ENCODE results near the gene RND1. TPM values are rescaled to one million over a fixed set of nuclear protein-coding genes. Genes with fewer than 3 reads are reported as not detected.

Gene RND1
- polyA plus RNA-seq, 12 donors, result 0.32 to 1.3 (median 0.58) TPM; not detected in 2

GRCh38 chr12:48828293-48828692 lies 37.4 kb downstream of the RND1 start:
- no peak for DNase-seq

- DNase-seq, result no peak
Measured at GRCh38 chr12:48827513-48828096, 38.1 kb downstream of the RND1 start.

DNA sequence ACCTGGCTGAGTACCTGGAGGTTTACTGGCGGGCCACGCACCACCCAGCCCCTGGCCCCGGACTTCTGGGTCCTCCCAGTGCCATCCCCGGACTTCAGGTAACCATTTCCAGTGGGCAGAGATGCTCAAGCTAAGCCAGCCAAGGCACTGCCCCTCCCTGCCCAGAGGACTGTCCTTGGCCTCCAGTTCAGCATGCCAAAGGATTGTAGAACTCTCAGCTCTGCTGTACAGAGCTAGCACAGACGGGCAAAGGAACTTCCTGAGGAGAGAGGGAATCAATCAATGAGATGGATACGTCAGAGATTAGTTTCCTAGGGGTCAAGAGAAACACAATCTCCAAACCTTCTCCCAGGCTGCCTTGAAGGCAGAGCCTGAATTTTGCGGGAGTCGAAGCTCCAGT lies 38.6 kb downstream of the RND1 start:
- DNase-seq, result no peak

DNA sequence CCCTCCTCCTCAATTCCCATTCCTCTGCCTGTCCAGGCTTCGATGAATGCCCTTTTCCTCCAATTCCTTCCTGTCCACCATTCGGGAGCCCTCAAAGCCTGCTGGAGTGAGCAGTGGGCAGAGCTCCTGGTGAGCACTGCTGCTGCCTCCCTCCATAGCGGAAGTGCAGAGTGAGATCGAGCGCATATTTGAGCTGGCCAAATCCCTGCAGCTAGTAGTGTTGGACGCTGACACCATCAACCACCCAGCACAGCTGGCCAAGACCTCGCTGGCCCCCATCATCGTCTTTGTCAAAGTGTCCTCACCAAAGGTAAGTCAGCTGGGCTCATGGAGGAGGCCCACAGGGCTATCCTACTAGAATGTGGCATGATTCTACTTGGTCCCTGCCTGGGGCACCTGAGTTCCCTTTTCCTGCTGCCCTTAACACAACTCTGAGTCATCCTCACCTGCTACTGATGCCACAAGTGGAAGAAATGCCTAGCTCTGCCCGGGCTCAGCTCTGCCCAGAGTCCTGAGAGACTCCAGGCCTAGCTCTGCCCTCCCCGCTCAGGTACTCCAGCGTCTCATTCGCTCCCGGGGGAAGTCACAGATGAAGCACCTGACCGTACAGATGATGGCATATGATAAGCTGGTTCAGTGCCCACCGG lies 39.3 kb downstream of the RND1 start:
- DNase-seq, result no peak

GRCh38 chr12:48824905-48825304 lies 40.8 kb downstream of the RND1 start:
- DNase-seq, result no peak

- DNase-seq, result no peak
Measured at GRCh38 chr12:48824112-48824511, 41.6 kb downstream of the RND1 start.

- DNase-seq, result no peak
Measured at GRCh38 chr12:48823281-48823680, 42.4 kb downstream of the RND1 start.

DNA sequence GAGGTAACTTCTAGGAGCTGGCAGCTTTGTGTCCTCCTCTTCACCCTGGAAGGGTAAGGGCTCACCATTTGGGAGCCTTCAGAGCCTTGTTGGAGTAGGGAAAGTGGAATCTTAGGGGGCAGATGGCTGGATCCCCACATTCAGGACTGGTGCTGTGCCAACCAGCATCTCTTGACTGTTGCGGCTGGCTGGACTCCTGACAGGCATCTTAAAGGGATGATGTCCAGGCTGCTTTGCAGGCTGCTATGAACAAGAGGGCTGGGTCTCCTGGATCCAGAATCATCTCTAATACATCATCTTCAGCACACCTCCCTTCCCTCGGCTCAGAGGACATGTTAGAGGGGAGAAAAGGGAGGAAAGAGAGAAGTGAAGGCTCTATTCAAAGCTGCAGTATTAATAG lies 43.0 kb downstream of the RND1 start:
- DNase-seq, result no peak

DNA sequence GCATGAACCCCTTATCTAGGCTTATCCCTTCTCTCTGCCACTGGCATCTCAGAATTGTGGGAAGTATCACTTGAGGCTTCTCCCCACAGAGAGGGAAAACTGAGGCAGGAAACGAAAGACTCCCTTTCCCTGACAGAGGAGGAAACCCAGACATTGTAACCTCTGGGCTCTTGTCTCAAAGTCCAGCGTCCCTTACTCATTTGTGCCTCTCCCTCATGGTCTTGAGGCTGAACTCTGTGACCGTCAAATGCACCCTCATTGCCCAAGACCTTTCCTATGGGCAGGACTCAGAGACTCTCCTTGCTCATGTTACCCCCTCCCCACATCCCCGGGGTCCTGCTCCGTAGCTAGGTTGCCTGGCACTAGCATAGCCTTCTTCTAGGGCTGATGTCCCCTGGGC lies 43.5 kb downstream of the RND1 start:
- DNase-seq, result no peak

GRCh38 chr12:48819986-48820725 lies 45.5 kb downstream of the RND1 start:
- no peak for DNase-seq

DNA sequence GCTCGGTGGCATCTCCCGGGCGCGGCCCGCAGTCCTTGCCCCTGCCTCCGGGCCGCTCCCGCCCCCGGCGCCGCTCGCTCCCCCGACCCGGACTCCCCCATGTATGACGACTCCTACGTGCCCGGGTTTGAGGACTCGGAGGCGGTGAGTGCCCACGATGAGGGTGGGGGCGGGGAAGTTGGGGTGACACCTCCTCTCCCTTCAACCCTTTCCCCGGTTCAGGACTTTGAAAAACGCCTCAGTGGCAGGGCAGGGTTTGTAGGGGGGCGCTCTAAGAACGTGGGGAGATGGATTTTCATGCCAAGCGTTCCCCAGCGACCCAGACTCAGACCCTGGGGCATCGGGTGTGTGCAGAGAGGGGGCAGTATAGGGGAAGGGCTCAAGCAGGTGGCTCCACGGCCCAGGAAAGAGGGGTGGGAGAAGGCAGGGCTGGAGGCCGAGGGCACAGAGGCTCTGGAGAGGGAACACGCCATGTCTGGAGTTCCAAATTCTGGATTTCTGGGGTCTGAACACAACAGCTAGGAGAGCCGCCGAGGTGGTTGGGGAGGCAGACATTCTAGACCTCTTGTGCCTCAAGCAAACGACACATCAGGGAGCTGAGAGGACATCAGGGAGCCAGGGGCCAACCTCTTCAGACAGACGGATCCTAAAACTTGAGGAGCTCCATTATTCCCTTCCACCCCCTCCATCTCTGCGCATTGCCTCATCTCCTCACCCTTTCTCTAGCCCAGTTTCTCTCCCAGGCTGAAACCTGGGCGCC lies 46.7 kb downstream of the RND1 start:
- no peak for DNase-seq

DNA sequence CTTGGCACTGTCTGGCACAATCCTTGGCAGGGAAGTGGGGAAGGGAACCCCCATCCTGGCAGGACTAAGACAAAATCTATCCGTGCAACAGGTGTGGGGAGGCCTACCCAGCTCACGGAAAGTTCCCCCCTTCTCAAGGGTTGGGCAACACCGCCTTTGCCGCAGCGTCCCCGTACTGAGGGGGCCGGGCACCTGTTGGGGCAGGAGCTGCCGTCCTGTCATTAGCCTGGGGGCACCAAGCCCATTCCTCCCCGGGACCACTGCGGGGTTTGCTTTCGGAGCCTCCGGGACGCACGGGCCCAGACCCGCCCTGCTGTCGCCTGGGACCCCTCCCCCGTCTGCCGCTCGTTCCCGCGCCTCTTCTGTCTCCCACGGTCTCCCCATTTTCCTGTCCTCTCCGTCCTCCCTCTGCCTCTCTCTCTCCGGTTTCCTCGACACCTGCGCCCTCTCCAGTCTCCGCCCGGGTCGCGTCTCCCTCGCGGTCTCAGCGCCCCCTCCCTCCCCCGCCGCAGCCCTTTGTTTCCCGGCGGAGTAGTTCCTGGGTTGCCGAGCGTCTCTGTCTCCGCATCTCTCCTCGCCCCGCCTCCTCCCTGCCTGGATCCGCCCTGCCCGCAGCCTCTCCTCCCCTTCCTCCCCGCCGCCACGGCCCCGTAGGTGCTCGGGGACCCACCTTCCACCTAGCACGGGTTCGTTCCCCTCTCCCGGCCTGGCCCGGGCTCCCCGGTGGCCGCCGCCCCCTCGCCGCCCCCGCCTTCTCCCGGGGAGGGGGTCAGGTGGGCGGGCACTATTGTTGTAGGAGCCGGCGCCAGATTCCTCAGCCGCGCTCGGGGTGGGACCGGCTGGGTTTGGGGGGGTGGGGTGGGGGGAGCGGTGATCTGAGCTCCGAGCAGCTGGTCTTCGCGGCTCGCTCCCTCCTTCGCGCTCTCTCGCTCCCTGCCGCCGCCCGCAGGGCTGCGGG lies 47.5 kb downstream of the RND1 start, which contains the start of gene CACNB3:
Gene CACNB3 (plus strand): TSS at position 624 of the 958 bp plus-strand sequence. CDS start 434 bp downstream, outside the sequence.
- DNase-seq, result peak; percentile 52

GRCh38 chr12:48816143-48816854 lies 49.4 kb downstream of the RND1 start:
- DNase-seq, result no peak

DNA sequence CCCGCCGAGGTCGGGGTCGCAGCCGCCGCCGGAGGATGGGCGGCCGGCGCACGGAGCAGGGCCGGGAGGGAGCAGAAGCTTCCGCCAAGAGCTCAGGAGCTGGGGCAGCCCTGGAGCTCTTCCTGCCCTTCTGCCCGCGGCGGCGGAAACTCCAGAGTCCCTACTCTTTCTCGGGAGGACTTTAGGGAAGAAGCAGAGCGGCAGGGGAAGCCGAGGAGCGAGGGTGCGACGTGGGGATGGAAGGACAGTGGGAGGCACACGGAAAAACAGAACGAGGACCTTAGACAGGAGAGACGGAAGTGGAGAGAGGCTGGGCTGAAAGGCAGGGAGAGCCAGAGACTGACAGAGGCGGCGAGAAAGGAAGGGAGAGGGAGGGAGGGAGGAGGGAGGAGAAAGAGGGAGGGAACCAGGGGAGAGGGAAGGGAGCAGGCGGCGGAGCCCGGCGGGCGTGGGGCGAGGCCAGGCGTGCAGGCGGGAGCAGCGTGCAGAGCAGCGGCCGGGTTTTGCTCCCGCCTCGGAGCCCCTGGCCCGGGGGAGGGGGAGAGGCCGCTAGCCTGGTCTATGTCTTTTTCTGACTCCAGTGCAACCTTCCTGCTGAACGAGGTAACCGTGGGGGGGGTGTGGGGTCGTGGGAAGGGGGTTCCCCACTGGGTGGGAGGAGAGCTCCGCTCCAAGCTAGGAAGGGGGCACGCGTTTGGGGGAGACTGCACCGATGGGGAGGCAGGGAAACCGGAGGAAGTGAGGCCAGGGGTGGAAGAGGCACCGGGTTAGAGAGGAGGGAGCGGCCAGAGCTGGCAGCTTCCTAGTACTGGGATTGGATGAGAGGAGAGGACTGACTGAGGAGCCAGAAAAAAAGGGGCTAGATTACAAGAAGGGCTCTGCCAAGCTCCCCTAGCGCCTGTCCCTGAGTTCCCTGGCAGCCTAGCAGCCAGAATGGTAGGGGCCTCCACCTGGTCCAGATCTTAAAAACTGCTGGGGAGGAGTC lies 50.3 kb downstream of the RND1 start:
- peak; percentile 89 for DNase-seq

DNA sequence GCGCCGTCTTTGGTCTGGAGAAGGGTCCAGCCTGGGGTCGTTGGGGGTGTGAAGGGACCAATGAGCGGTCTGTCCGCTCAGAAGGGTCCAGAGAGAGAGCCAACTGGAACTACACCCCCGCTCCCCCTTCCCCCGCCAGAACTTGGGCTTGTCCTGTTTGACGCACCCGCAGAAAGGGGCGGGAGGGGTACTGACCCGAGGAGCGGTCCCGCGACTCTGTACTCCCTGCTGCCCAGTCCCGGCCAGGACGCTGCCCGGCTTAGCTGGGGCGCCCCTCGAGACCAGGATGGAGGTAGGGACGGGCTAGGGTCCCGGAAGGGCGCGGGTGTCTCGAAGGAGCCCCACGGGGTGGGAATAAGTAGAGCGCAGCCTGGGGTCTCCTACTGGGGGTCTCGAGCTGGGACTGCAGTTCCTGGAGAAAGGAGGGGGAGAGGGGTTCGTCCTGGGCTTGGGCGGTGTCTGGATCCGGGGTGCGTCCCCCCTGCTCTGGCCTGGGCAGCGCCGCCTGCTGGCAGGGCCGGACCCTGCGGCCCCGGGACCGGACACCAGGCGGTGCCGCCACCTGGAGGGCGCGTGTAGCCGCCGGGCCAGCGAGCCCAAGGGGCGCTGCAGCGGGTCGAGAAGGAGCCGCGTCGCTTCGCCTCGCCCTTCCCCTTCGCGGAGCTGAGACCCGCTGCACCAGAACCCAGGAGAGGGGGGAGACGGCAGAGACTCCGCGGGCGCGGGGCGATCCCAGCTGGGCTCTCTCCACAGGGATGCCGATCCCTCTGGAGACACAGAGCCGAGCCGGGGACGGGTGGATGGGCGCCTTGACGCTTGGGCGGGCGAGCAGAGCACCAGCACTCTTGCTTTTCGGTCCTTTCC lies 51.2 kb downstream of the RND1 start:
- DNase-seq, result peak; percentile 66

- no peak for DNase-seq
Measured at GRCh38 chr12:48813465-48814261, 52.0 kb downstream of the RND1 start.

- DNase-seq, result no peak
Measured at GRCh38 chr12:48812389-48812788, 53.3 kb downstream of the RND1 start.

Measured in muscle of arm (tissue), 12 donors.